ENCODE results near the gene SMARCA5. TPM values are rescaled to one million over a fixed set of nuclear protein-coding genes. Genes with fewer than 3 reads are reported as not detected.

SMARCA5 gene
- total and polyA plus RNA-seq, 2 donors (not counting 3 experiments of a cell fraction or from before 2014, with no cell fraction given): 7.9 to 57.6 TPM

DNA sequence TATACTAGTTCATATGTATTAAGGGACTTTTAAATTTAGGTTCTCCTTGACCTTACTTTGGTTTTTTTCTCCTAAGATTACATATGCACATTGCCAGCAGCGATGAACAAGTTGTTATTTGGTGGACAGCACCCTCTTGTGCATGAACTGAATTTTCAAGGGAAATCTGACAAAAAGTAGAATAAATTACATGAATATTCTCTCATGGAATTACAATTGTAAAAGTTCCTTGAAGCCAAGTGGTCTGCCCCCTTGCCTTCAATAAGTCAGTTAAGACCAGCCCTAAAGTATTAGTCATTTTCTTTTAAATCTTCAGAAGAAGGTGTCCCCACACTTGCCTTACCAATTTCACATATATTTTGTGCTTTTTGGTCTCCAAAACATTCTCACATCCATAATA, 30.7 kb upstream of the SMARCA5 start:
- no peaks in the 10 kb centered on the region for H3K27me3 ChIP-seq (ENCODE audit: control insufficient read depth in 2 of 2, insufficient read depth in 2 of 2, low read length in 2 of 2)
- no peaks in the 10 kb centered on the region for H4K20me1 ChIP-seq (replicated peaks; ENCODE audit: control insufficient read depth, extremely low read depth, insufficient read depth, low read length)
- peak; percentile 26 to 42 for TF ChIP-seq CTCF (IDR thresholded peaks at IDR 0.05; ENCODE audit: extremely low read depth in 1 of 2, insufficient read depth in 1 of 2, low read depth in 1 of 2, low read length in 2 of 2)
- TF ChIP-seq FOS (IDR thresholded peaks at IDR 0.05; ENCODE audit: borderline replicate concordance, insufficient read depth, low read length): no peak
- no peak for TF ChIP-seq MYC (IDR thresholded peaks at IDR 0.05; ENCODE audit: low read depth, low read length)
- intact Hi-C loops (cut with micrococcal nuclease): loop anchor here (1.0 to 5.0 kb wide), 6 partner anchors 84 to 636 kb away; partner anchors contain the start of gene INPP4B
- dilution Hi-C loops (cut with MboI; ENCODE audit: extremely low pct_ligation_motif_present, low sequenced_read_pairs): no loop called here
- ChIA-PET CTCF (interaction anchor here (0.8 to 3.1 kb wide), 6 partner anchors 82 to 498 kb away, joined by 3 to 24 read pairs (median 8); no protein-coding TSS in a partner anchor), POLR2A (no interaction called here)
- BruUV-seq (replicated peaks): no TSS peak
- H3K9me1 ChIP-seq (replicated peaks; ENCODE audit: control insufficient read depth, extremely low read depth, insufficient read depth, low read length): no peaks in the 10 kb centered on the region
- H3K4me2 ChIP-seq (ENCODE audit: insufficient read depth, low read length): no peak overlapping the region
- no peak overlapping the region for H2AFZ ChIP-seq (ENCODE audit: low read depth, low read length)
- H3K36me3 ChIP-seq (ENCODE audit: control insufficient read depth in 2 of 2, extremely low read depth in 1 of 2, insufficient read depth in 2 of 2, low read length in 2 of 2): no peaks in the 10 kb centered on the region
- no peak overlapping the region for H3K4me3 ChIP-seq (replicated peaks in 1 of 3; ENCODE audit: insufficient read depth in 1 of 3, low read depth in 1 of 3, low read length in 3 of 3)
- no peak overlapping the region for H3K9ac ChIP-seq (replicated peaks; ENCODE audit: extremely low read depth, insufficient read depth, low read length)
- no peaks in the 10 kb centered on the region for H3K9me3 ChIP-seq (replicated peaks; ENCODE audit: control insufficient read depth, insufficient read depth, low read length)
- H3K27ac ChIP-seq (ENCODE audit: insufficient read depth, low read depth, low read length): no peak overlapping the region
- FAIRE-seq (peak; percentile 55), DNase-seq (ENCODE audit: low read depth, low spot score) (peak; percentile 74)
- no peaks in the 10 kb centered on the region for H3K79me2 ChIP-seq (ENCODE audit: control insufficient read depth, insufficient read depth, low read length)
- no peaks in the 10 kb centered on the region for H3K4me1 ChIP-seq (ENCODE audit: control insufficient read depth, extremely low read depth, insufficient read depth, low read length)

DNA sequence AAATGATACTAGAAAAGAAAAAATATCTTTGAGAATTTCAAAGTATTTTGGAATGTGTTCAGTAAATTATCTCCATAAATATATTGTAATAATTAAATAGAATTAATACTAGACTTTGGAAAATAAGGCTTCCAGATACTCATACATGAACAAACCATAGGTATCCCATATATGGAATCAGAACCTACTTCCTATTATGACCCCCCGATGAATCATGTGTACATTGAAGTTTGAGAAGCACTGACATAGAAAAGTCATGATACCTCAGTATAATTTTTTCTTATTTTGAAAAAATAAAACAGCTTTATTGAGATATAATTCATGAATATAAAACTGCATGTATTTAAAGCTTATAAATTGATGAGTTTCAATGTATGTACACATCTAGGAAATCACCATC, 27.2 kb upstream of the SMARCA5 start:
- H3K9ac ChIP-seq (replicated peaks; ENCODE audit: extremely low read depth, insufficient read depth, low read length): no peak overlapping the region
- H3K36me3 ChIP-seq (ENCODE audit: control insufficient read depth in 2 of 2, extremely low read depth in 1 of 2, insufficient read depth in 2 of 2, low read length in 2 of 2): no peaks in the 10 kb centered on the region
- no peaks in the 10 kb centered on the region for H3K27me3 ChIP-seq (ENCODE audit: control insufficient read depth in 2 of 2, insufficient read depth in 2 of 2, low read length in 2 of 2)
- ChIA-PET CTCF (interaction anchor here (1.2 kb wide), 2 partner anchors 284 to 501 kb away, joined by 4 to 5 read pairs; no protein-coding TSS in a partner anchor), POLR2A (no interaction called here)
- H3K9me3 ChIP-seq (replicated peaks; ENCODE audit: control insufficient read depth, insufficient read depth, low read length): no peaks in the 10 kb centered on the region
- H4K20me1 ChIP-seq (replicated peaks; ENCODE audit: control insufficient read depth, extremely low read depth, insufficient read depth, low read length): no peaks in the 10 kb centered on the region
- intact Hi-C loops (cut with micrococcal nuclease): no loop called here
- dilution Hi-C loops (cut with MboI; ENCODE audit: extremely low pct_ligation_motif_present, low sequenced_read_pairs): no loop called here
- H2AFZ ChIP-seq (ENCODE audit: low read depth, low read length): no peak overlapping the region
- H3K4me2 ChIP-seq (ENCODE audit: insufficient read depth, low read length): no peak overlapping the region
- H3K27ac ChIP-seq (ENCODE audit: insufficient read depth, low read depth, low read length): no peak overlapping the region
- no peaks in the 10 kb centered on the region for H3K4me1 ChIP-seq (ENCODE audit: control insufficient read depth, extremely low read depth, insufficient read depth, low read length)
- no peaks in the 10 kb centered on the region for H3K79me2 ChIP-seq (ENCODE audit: control insufficient read depth, insufficient read depth, low read length)
- no peak overlapping the region for H3K4me3 ChIP-seq (replicated peaks in 1 of 3; ENCODE audit: insufficient read depth in 1 of 3, low read depth in 1 of 3, low read length in 3 of 3)
- no TSS peak for BruUV-seq (replicated peaks)
- DNase-seq (ENCODE audit: low read depth, low spot score): no peak
- H3K9me1 ChIP-seq (replicated peaks; ENCODE audit: control insufficient read depth, extremely low read depth, insufficient read depth, low read length): no peaks in the 10 kb centered on the region
- FAIRE-seq: no peak
- TF ChIP-seq CTCF (IDR thresholded peaks at IDR 0.05; ENCODE audit: extremely low read depth in 1 of 2, insufficient read depth in 1 of 2, low read depth in 1 of 2, low read length in 2 of 2) (no peak), GATA2 (IDR thresholded peaks at IDR 0.05; ENCODE audit: insufficient read depth, insufficient read length, low read depth, low read length) (no peak), POLR2A (IDR thresholded peaks at IDR 0.05; ENCODE audit: low read depth, low read length) (no peak), POLR2AphosphoS5 (IDR thresholded peaks at IDR 0.05; ENCODE audit: insufficient read depth, low read depth, low read length) (no peak), EZH2 (IDR thresholded peaks at IDR 0.05; ENCODE audit: borderline replicate concordance, low read depth, low read length, severe bottlenecking) (no peak), FOS (IDR thresholded peaks at IDR 0.05; ENCODE audit: borderline replicate concordance, insufficient read depth, low read length) (no peak), MAX (IDR thresholded peaks at IDR 0.05; ENCODE audit: insufficient read depth, insufficient read length) (no peak), MYC (IDR thresholded peaks at IDR 0.05; ENCODE audit: low read depth, low read length) (no peak), JUN (IDR thresholded peaks at IDR 0.05; ENCODE audit: borderline replicate concordance, insufficient read depth, insufficient read length, low read depth) (no peak)

Measured in endothelial cell of umbilical vein (primary cell).